SIG-M5 treated with dmso at 0.1 percent for 504 hours (cell line): ENCODE data around the gene MCUB.
A peak's percentile ranks its signal among the peaks of the same experiment; 100 is the strongest.
"Not testable (repeated sequence)": the region's sequence is repeated elsewhere in the genome, so short reads cannot be mapped to it uniquely, and the experiment has no call there.

Experiments used
- DNase-seq: peaks from one replicate; lab custom pipeline; 2025; ENCODE audit not compliant: unreplicated experiment; lab: John Stamatoyannopoulos, UW

The MCUB gene, protein sequence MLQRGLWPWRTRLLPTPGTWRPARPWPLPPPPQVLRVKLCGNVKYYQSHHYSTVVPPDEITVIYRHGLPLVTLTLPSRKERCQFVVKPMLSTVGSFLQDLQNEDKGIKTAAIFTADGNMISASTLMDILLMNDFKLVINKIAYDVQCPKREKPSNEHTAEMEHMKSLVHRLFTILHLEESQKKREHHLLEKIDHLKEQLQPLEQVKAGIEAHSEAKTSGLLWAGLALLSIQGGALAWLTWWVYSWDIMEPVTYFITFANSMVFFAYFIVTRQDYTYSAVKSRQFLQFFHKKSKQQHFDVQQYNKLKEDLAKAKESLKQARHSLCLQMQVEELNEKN

GRCh38 chr4:109559983-109560686 is at the start of gene MCUB:
MCUB (plus strand) TSS chr4:109560246; CDS start chr4:109560338, 92 bp downstream.
- DNase-seq: peak; percentile 76

GRCh38 chr4:109510687-109511086 is 49.4 kb upstream of the MCUB start:
- no peak for DNase-seq

DNA sequence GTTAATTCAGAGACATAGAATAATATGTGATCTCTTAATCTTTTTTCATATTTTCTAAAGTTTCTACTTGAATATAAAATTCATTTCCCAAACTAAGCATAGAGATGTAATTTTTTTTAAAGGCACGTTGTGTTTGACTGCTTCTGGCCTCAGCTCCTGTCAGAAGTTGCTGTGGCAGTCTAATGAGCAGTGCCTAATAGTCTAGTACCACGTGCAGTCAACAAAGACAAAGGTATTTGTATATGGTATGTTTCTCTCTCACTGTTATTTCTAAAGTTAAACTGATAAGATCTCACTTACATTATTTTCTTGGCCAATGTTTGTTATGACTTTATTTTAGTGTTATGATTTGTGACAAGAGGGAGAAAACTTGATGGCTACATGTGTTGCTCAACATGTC is 48.6 kb upstream of the MCUB start:
- no peak for DNase-seq

DNA sequence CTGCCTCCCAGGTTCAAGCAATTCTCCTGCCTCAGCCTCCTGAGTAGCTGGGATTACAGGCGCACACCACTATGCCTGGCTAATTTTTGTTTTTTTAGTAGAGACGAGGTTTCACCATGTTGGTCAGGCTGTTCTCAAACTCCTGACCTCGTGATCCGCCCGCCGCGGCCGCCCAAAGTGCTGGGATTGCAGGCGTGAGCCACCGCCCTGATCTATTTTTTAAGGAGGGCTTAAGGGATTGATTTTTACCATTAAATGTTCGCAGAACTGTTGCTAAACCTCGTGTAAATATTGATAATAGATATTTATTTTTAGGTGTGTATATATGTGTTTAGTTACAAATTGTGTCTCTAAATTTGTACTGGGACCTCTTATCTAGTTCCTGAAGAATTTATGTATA is 46.7 kb upstream of the MCUB start:
- DNase-seq: not testable (repeated sequence)

DNA sequence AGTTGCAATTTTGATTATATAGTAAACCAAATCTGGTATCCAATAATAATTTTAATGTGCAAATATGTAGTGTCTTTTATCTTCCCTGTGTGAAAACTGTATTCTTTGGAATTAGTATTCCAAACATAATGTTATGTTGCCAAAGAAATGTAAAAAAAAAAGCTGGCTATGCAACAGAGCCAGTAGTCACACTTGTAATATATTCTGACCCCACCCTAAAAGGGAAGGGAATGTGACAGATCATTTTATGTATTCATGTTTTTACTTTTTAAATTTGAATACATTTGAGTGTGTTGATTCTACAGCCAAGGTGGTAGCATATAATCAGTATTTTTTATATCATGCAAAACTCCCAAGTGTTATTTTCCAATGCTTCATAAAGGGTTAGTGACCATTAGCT is 27.9 kb upstream of the MCUB start:
- DNase-seq: no peak

- DNase-seq: no peak
Measured at GRCh38 chr4:109545401-109545800, 14.6 kb upstream of the MCUB start.

DNA sequence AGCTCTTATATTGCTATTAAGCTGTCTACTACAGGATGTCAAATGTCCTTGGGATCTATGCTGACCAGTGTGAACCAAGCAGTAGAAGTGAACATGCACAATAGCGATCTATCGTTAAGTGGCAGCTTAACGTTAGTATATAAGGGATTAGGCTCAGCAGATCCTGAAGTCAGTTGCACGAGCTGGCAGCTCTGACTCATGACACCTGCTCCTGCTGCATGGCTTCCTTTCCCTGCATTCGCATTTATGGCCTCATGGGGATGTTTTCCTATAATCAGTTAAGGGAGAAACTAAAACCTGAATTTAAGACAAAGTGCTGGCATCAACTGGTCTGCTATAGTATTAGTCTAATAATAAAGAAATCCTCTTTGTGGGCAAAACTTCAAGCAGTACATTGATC is 12.7 kb upstream of the MCUB start:
- no peak for DNase-seq

DNA sequence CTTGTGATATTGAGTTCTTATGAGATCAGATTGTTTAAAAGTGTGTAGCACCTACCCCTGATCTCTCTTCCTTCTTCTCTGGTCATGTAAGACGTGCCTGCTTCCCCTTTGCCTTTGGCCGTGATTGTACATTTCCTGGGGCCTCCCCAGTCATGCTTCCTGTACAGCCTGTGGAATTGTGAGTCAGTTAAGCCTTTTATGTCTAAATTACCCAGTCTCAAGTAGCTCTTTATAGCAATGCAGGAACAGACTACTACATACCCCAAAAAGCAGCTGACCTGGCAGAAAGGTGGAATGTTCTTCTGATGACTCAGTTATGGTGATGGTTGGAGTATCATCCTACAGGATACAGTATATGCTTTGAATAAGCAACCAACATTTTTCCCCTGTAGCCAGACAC is 11.4 kb upstream of the MCUB start:
- DNase-seq: no peak

DNA sequence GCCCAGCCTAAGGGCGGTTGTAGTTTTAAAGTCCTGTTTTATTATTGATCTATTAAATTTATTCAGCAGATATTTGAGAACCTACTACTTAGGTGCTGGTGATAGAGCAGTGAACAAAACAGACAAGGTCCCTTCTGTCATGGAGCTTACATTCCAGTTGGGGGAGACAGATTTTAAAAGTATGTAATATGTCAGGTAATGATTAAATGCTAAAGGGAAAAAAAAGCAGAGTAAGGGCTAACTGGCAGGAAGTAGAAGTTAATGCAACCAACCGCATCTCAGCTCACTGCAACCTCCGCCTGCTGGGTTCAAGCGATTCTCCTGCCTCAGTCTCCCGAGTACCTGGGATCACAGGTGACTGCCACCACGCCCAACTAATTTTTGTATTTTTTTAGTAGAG is 7.8 kb upstream of the MCUB start:
- DNase-seq: no peak

- DNase-seq: no peak
Measured at GRCh38 chr4:109553130-109553529, 6.9 kb upstream of the MCUB start.

- no peak for DNase-seq
Measured at GRCh38 chr4:109554971-109555370, 5.1 kb upstream of the MCUB start.

GRCh38 chr4:109557433-109557832 is 2.6 kb upstream of the MCUB start:
- DNase-seq: no peak

DNA sequence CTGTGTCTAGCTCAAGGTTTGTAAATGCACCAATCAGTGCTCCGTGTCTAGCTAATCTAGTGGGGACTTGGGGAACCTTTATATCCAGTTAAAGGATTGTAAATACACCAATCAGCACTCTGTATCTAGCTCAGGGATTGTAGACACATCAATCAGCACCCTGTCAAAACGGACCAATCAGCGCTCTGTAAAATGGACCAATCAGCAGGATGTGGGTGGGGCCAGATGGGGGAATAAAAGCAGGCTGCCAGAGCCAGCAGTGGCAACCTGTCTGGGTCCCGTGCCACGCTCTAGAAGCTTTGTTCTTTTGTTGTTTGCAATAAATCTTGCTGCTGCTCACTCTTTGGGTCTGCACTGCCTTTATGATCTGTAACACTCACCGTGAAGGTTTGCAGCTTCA is 2.0 kb upstream of the MCUB start:
- not testable (repeated sequence) for DNase-seq

- DNase-seq: no peak
Measured at GRCh38 chr4:109559625-109559982, 442 bp upstream of the MCUB start.

- DNase-seq: peak; percentile 87
Measured at GRCh38 chr4:109560687-109561461, 828 bp downstream of the MCUB start.

- no peak for DNase-seq
Measured at GRCh38 chr4:109562457-109563239, 2.6 kb downstream of the MCUB start.

GRCh38 chr4:109571494-109571893 is 11.4 kb downstream of the MCUB start:
- no peak for DNase-seq

DNA sequence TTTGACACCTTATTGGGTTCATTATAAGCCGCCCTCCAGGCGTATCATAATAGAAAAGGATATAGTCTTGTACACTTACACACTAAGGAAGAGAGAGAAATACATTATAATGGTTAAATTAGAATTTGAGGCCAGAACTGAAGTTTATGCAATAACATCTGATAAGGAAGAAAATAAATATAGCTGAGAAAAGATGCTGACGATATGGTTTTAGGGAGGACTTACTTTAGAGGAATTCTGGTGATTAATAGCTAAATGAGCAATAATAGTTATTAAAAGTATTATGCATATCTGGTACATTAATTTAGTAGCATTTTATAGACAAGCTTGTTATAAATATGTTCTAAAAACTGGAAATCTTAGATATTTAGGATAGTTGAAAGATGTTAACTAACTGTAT is 12.1 kb downstream of the MCUB start:
- no peak for DNase-seq

GRCh38 chr4:109574443-109574850 is 14.4 kb downstream of the MCUB start:
- peak; percentile 21 for DNase-seq

GRCh38 chr4:109574931-109575804 is 15.1 kb downstream of the MCUB start:
- DNase-seq: no peak
